Gastrocnemius medialis (tissue), 4 donors: Measurements from ENCODE around the gene ADAMTS14.
"Not testable (repeated sequence)": the region's sequence is repeated elsewhere in the genome, so short reads cannot be mapped to it uniquely, and the experiment has no call there.

Experiments
- CTCF ChIP-seq, 5 experiments: fragments of 450-650 bp in 3 of 5; fragments of 200-600 bp in 2 of 5; sonication (generic) in 2 of 5; IDR thresholded peaks in 4 of 5; conservative IDR thresholded peaks in 1 of 5; 1 replicate in 4 of 5; 2 replicates in 1 of 5; pipeline ENCODE4 v1.5.1; 2016 to 2019; ENCODE audit warnings: antibody characterized with exemption in 5 of 5, mild to moderate bottlenecking in 3 of 5, moderate library complexity in 3 of 5
- POLR2A ChIP-seq, 2 donors: fragments of 450-650 bp; IDR thresholded peaks; one replicate each; pipeline ENCODE4 v1.6.1; 2017; ENCODE audit warnings: antibody characterized with exemption in 2 of 2, mild to moderate bottlenecking in 2 of 2, moderate library complexity in 2 of 2

DNA sequence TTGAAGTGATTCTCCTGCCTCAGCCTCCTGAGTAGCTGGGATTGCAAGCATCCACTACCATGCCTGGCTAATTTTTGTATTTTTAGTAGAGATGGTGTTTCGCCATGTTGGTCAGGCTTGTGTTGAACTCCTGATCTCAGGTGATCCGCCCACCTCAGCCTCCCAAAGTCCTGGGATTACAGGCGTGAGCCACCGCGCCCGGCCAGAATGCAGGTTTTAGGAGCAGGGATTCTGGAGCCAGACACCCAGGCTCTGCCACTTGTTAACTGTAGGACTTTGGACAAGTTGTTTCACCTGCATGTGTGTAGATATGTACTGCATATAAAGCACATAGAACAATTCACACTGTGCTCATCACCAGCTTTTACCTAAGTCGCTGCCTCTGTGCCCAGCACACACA lies 98.2 kb downstream of the ADAMTS14 start:
- TF ChIP-seq CTCF (IDR thresholded peaks at IDR 0.05 in 4 of 5, conservative IDR thresholded peaks at IDR 0.05 in 1 of 5); POLR2A (IDR thresholded peaks at IDR 0.05): not testable (repeated sequence)
